ENCODE results near the gene GNA12. TPM values are rescaled to one million over a fixed set of nuclear protein-coding genes. Genes with fewer than 3 reads are reported as not detected.

GNA12 gene
- total and polyA plus RNA-seq, 2 of the 4 experiments (the other 2 are of a cell fraction) = 14.3 to 93.9 TPM

DNA sequence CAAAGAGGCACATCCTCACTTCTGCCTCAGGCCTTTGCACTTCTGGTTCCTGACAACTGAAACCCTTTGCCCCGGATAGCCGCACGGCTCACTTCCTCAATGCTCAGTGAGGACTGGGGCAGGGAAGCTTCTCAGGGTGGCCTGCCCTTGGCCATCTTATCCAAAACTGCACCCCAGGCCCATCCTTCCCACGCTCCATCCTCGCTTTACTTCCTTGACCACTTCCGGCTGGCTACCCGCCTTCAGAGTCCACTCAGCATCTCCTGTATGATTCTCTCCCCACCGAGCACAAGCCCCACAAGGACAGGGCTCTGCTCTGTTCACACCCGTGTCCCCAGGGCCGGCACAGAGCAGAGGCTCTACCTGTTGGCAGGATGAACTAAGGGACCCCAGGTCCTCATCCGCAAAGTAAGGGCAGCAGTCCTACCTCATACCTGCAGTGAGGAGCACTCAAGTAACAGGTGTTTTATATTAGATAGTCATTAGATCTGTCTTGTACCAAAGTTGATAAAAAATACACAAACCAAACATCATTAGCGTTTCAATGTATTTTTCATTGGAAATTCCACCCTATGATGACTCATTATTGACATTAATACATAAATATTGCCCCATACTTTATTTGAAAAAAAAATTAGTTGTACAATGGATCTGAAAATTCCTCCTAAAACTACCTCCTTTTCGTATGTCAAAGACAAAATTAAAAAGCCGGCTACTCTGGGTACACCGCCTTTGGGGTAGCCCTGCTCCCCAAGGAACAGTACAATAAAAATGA lies 35.0 kb downstream of the GNA12 start:
- no peaks in the 10 kb centered on the region for H3K27me3 ChIP-seq (ENCODE audit: control insufficient read depth, insufficient read depth, low read length)
- H2BK120ac ChIP-seq (ENCODE audit: low read depth, low read length) = no peak overlapping the region
- no peak for ATAC-seq (ENCODE audit: low read depth)
- H2AK5ac ChIP-seq (ENCODE audit: low read depth, low read length) = peak overlapping the region; percentile 56
- H2BK20ac ChIP-seq (ENCODE audit: low read depth, low read length) = no peak overlapping the region
- no peak overlapping the region for H3K23ac ChIP-seq (ENCODE audit: low read depth, low read length)
- no peak overlapping the region for H3K4me2 ChIP-seq (ENCODE audit: low read depth, low read length)
- H3K4me1 ChIP-seq (ENCODE audit: control insufficient read depth, insufficient read depth, low read length) = peaks cover 49% of the 10 kb centered on the region
- POLR2A ChIA-PET (ENCODE audit: unreplicated experiment) = no interaction called here
- CTCF ChIA-PET = interaction anchor here (0.6 kb wide), 1 partner anchor 73 kb away, joined by 4 read pairs; no protein-coding TSS in a partner anchor
- no peak for DNase-seq
- H3K56ac ChIP-seq (ENCODE audit: extremely low read depth, insufficient read depth, low read length) = no peak overlapping the region; the same call in 1 of the 2 replicates
- H2AK9ac ChIP-seq (replicated peaks; ENCODE audit: low read depth, low read length, poor library complexity) = no peak overlapping the region
- H3K27ac ChIP-seq (ENCODE audit: insufficient read depth, low read length) = peak overlapping the region; percentile 35; the same call in 1 of the 2 replicates
- no TSS peak for BruUV-seq (replicated peaks)
- H4K8ac ChIP-seq (ENCODE audit: low read depth in 2 of 2, low read length in 2 of 2) = no peak overlapping the region
- no peaks in the 10 kb centered on the region for H3K9me3 ChIP-seq (ENCODE audit: control insufficient read depth, insufficient read depth, low read length)
- peaks cover 44% of the 10 kb centered on the region for H3K9me1 ChIP-seq (ENCODE audit: insufficient read depth, low read length)
- peaks cover 3% of the 10 kb centered on the region; the same call in 1 of the 2 replicates for H3K36me3 ChIP-seq (ENCODE audit: control insufficient read depth, insufficient read depth, low read length)
- peaks cover 62 to 88% of the 10 kb centered on the region in 2 experiments for H3K79me1 ChIP-seq (ENCODE audit: low read depth in 1 of 2, low read length in 2 of 2)
- no peak overlapping the region for H2BK5ac ChIP-seq (ENCODE audit: low read depth, low read length, poor library complexity, severe bottlenecking)
- H3K18ac ChIP-seq (ENCODE audit: low read depth, low read length) = no peak overlapping the region; the same call in 1 of the 2 replicates
- intact Hi-C loops (cut with micrococcal nuclease) (no loop called here), in situ Hi-C loops (cut with MboI; ENCODE audit: low sequenced_read_pairs) (no loop called here), dilution Hi-C loops (cut with HindIII; ENCODE audit: low sequenced_read_pairs, unreplicated experiment) (no loop called here)
- no peak overlapping the region for H2AFZ ChIP-seq (replicated peaks; ENCODE audit: low read length, poor library complexity)
- 94% methylated on average over 3 of the region's 15 CpGs; no CpG with 5 or more reads in 1 of the 2 experiments for WGBS, 2 experiments (ENCODE audit: extremely low coverage in 2 of 2, insufficient read length in 1 of 2)
- peak overlapping the region; percentile 52 for H4K91ac ChIP-seq (ENCODE audit: insufficient read depth, low read depth, low read length)
- H3K9ac ChIP-seq (ENCODE audit: low read depth, low read length) = no peak overlapping the region
- H4K5ac ChIP-seq (ENCODE audit: low read depth, low read length) = no peak overlapping the region; the same call in 1 of the 2 replicates
- no peak overlapping the region for H3K4me3 ChIP-seq (ENCODE audit: insufficient read depth, low read depth, low read length)
- no peak overlapping the region; the same call in 2 of the 3 replicates for H2BK15ac ChIP-seq (ENCODE audit: low read depth, low read length)
- peak overlapping the region; percentile 59 for H3K4ac ChIP-seq (ENCODE audit: low read depth, low read length)
- peak overlapping the region; percentile 69 for H3K14ac ChIP-seq (replicated peaks; ENCODE audit: low read depth, low read length)
- TF ChIP-seq CHD1 (IDR thresholded peaks at IDR 0.05; ENCODE audit: low read depth, low read length) (no peak), FOS (IDR thresholded peaks at IDR 0.05; ENCODE audit: low read depth, low read length) (peak; percentile 43; the same call in 1 of the 2 replicates), CEBPB (IDR thresholded peaks at IDR 0.05; ENCODE audit: low read depth, low read length) (peak; percentile 38; the same call in 1 of the 2 replicates)
- peaks cover 10% of the 10 kb centered on the region; the same call in 1 of the 2 replicates for H4K20me1 ChIP-seq (ENCODE audit: insufficient read depth, low read length)

All from IMR-90 (cell line).